ENCODE data around the gene PIEZO1. TPM values are rescaled to one million over a fixed set of nuclear protein-coding genes. Genes with fewer than 3 reads are reported as not detected.

PIEZO1 gene
- total and polyA plus RNA-seq, 2 experiments from 2014 or later = 30.4 to 70.1 TPM

DNA sequence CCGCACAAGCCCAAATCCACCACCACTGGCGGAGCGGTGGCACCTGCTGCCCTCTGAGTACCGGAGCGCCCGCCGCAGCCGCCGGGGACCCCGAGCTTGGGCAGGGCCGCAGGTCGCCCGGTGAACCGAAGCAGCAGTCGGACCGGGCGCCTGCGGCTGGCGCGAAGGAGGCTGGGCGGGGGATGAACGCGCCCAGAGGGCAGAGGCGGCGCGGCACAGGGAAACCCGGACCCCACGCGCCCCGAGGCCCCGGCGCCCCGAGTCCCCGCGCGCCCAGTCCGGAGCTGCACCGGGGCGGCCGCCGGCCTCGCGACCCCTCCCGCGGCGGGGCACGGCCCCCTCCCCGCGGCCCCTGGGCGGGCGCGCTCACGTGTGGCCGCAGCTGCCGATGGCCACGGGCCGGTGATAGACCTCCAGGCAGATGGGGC is 79.2 kb downstream of the PIEZO1 start:
- H3K27me3 ChIP-seq (ENCODE audit: insufficient read depth) = no peaks in the 10 kb centered on the region
- Mint-ChIP-seq H3K36me3 (ENCODE audit: low read depth) (no peaks in the 10 kb centered on the region; the same call in 2 of the 3 replicates), H3K9me3 (no peaks in the 10 kb centered on the region), H3K27ac (no peak overlapping the region), H3K4me3 (peak overlapping the region; percentile 88), H3K4me1 (peaks cover 20% of the 10 kb centered on the region), H3K27me3 (ENCODE audit: insufficient read depth, low read depth, poor library complexity) (peaks cover 17% of the 10 kb centered on the region)
- no peaks in the 10 kb centered on the region for H3K36me3 ChIP-seq (ENCODE audit: insufficient read depth)
- ATAC-seq (peak; percentile 17), DNase-seq (ENCODE audit: low spot score) (no peak)
- peak overlapping the region; percentile 99 for H3K4me2 ChIP-seq
- no peak overlapping the region for H2AFZ ChIP-seq
- H3F3A ChIP-seq (replicated peaks; ENCODE audit: low read depth) = 0 out of 2 replicates have a peak, but pooled peaks cover 2% of the 10 kb centered on the region
- no peaks in the 10 kb centered on the region for H3K9me2 ChIP-seq (ENCODE audit: insufficient read depth)
- no peak for TF ChIP-seq ZNF462 (CRISPR knock-in tag; IDR thresholded peaks at IDR 0.05)
- TF ChIP-seq NANOG (IDR thresholded peaks at IDR 0.05; ENCODE audit: borderline replicate concordance) = no peak
- no peak for TF ChIP-seq ZNF331 (CRISPR knock-in tag; IDR thresholded peaks at IDR 0.05; ENCODE audit: low read depth)
- TF ChIP-seq POLR2AphosphoS5 (IDR thresholded peaks at IDR 0.05; ENCODE audit: low read depth) = no peak
- no peak for TF ChIP-seq STAT1 (IDR thresholded peaks at IDR 0.05; ENCODE audit: unreplicated experiment)
- no peak for TF ChIP-seq JUNB (IDR thresholded peaks at IDR 0.05; ENCODE audit: unreplicated experiment)
- TF ChIP-seq ZNF114 (CRISPR knock-in tag; IDR thresholded peaks at IDR 0.05) = no peak
- no peak for TF ChIP-seq ETS1 (IDR thresholded peaks at IDR 0.05)
- no peak for TF ChIP-seq EZH2phosphoT487 (IDR thresholded peaks at IDR 0.05; ENCODE audit: unreplicated experiment)
- no peak for TF ChIP-seq CREB1 (CRISPR knock-in tag; IDR thresholded peaks at IDR 0.05; ENCODE audit: low read depth)
- no peak for TF ChIP-seq CTCF (conservative IDR thresholded peaks at IDR 0.05; ENCODE audit: low read depth in 2 of 2)
- TF ChIP-seq REST (IDR thresholded peaks at IDR 0.05; ENCODE audit: unreplicated experiment) = no peak
- no peak overlapping the region for H3K27ac ChIP-seq (ENCODE audit: low read depth)
- peaks cover 44% of the 10 kb centered on the region for H3K79me2 ChIP-seq (replicated peaks; ENCODE audit: insufficient read depth)
- peak overlapping the region; percentile 92 for H3K4me3 ChIP-seq
- H4K20me1 ChIP-seq (replicated peaks; ENCODE audit: insufficient read depth) = peaks cover 5% of the 10 kb centered on the region
- peaks cover 5% of the 10 kb centered on the region; the same call in 1 of the 2 replicates for H3K4me1 ChIP-seq (ENCODE audit: insufficient read depth)

Measured in GM23338 (cell line).